GM12864 (cell line): Measurements from ENCODE around the gene LTF.
"Not testable (repeated sequence)": the region's sequence is repeated elsewhere in the genome, so short reads cannot be mapped to it uniquely, and the experiment has no call there.

Source experiments
- DNase-seq: peaks from one replicate; pipeline ENCODE4 v3.0.0-alpha.2; 2011; ENCODE audit warnings: low read depth
- H3K4me3 ChIP-seq: 2 replicates; pipeline ENCODE4 v1.5.1; 2011; ENCODE audit warnings: mild to moderate bottlenecking, low read depth, low read length, control low read depth
- CTCF ChIP-seq: IDR thresholded peaks from 2 replicates; pipeline ENCODE4 v1.5.1; 2011; ENCODE audit warnings: low read depth, mild to moderate bottlenecking, moderate library complexity, low read length, control low read depth, inconsistent platforms; ENCODE audit errors: missing control alignments

LTF gene

GRCh38 chr3:46409739-46410489 is 54.8 kb downstream of the LTF start:
- no peak for TF ChIP-seq CTCF
- no peak for DNase-seq
- no peak overlapping the region for H3K4me3 ChIP-seq

- TF ChIP-seq CTCF, result no peak
- no peak overlapping the region for H3K4me3 ChIP-seq
- no peak for DNase-seq
These were observed 55.9 kb downstream of the LTF start for GRCh38 chr3:46408853-46409252.

- no peak for TF ChIP-seq CTCF
- no peak overlapping the region for H3K4me3 ChIP-seq
- no peak for DNase-seq
These were observed 56.7 kb downstream of the LTF start for GRCh38 chr3:46407970-46408369.

GRCh38 chr3:46406788-46407611 is 57.7 kb downstream of the LTF start, which contains the start of the genes CCR5AS and CCRL2:
Gene CCR5AS (minus strand): TSS chr3:46407066.
Gene CCRL2 (plus strand): TSS chr3:46407259. CDS start chr3:46408080, 821 bp downstream.
- no peak for DNase-seq
- TF ChIP-seq CTCF, result no peak
- peak within 1 kb of the TSS; percentile 39 for H3K4me3 ChIP-seq

GRCh38 chr3:46406443-46406787 is 58.3 kb downstream of the LTF start:
- DNase-seq, result no peak
- no peak overlapping the region for H3K4me3 ChIP-seq
- TF ChIP-seq CTCF, result no peak

GRCh38 chr3:46405301-46406019 is 59.2 kb downstream of the LTF start:
- TF ChIP-seq CTCF, result no peak
- no peak overlapping the region for H3K4me3 ChIP-seq
- DNase-seq, result no peak

GRCh38 chr3:46402902-46403301 is 61.8 kb downstream of the LTF start:
- DNase-seq, H3K4me3 ChIP-seq: not testable (repeated sequence)
